Stimulated activated CD8-positive, alpha-beta memory T cell treated with anti-CD3 and anti-CD28 coated beads, Interleukin-4, amount 100 ng/mL, for 4 hours (primary cell): ENCODE results near the gene SLC13A3.

Source experiments
- DNase-seq, 2 donors: peaks; one replicate each; pipeline ENCODE4 v3.0.0-alpha.2; 2020; ENCODE audit warnings: low read depth in 2 of 2, low spot score in 1 of 2

SLC13A3 gene

GRCh38 chr20:46606817-46607190, 44.5 kb downstream of the SLC13A3 start:
- no peak for DNase-seq

- no peak for DNase-seq
Observed at GRCh38 chr20:46605978-46606816, 45.1 kb downstream of the SLC13A3 start.

GRCh38 chr20:46605181-46605580, 46.1 kb downstream of the SLC13A3 start:
- no peak for DNase-seq

GRCh38 chr20:46604551-46605133, 46.6 kb downstream of the SLC13A3 start:
- no peak for DNase-seq

GRCh38 chr20:46602429-46602828, 48.8 kb downstream of the SLC13A3 start:
- no peak for DNase-seq

- no peak for DNase-seq
Observed at GRCh38 chr20:46601603-46602122, 49.6 kb downstream of the SLC13A3 start.

- no peak for DNase-seq
Observed at GRCh38 chr20:46600286-46600752, 50.9 kb downstream of the SLC13A3 start.

- DNase-seq: no peak
Observed at GRCh38 chr20:46599227-46599987, 51.9 kb downstream of the SLC13A3 start.

GRCh38 chr20:46595933-46596332, 55.3 kb downstream of the SLC13A3 start:
- no peak for DNase-seq

GRCh38 chr20:46594725-46595124, 56.5 kb downstream of the SLC13A3 start:
- no peak for DNase-seq

- no peak for DNase-seq
Observed at GRCh38 chr20:46592580-46593362, 58.5 kb downstream of the SLC13A3 start.

- DNase-seq: no peak
Observed at GRCh38 chr20:46590443-46590842, 60.8 kb downstream of the SLC13A3 start.

- no peak for DNase-seq
Observed at GRCh38 chr20:46588532-46589511, 62.4 kb downstream of the SLC13A3 start.

GRCh38 chr20:46587986-46588385, 63.3 kb downstream of the SLC13A3 start:
- no peak for DNase-seq

GRCh38 chr20:46586724-46587123, 64.5 kb downstream of the SLC13A3 start:
- no peak for DNase-seq

GRCh38 chr20:46584508-46584907, 66.8 kb downstream of the SLC13A3 start:
- DNase-seq: no peak

GRCh38 chr20:46583411-46584214, 67.6 kb downstream of the SLC13A3 start:
- no peak for DNase-seq

- no peak for DNase-seq
Observed at GRCh38 chr20:46582648-46583047, 68.6 kb downstream of the SLC13A3 start.

GRCh38 chr20:46581391-46581790, 69.9 kb downstream of the SLC13A3 start:
- no peak for DNase-seq
